ENCODE results near the gene XPC.

GRCh38 chr3:14147066-14147435 lies 31.4 kb downstream of the XPC start:
- TF ChIP-seq RFX5 (IDR thresholded peaks at IDR 0.05; ENCODE audit: low read length) (no peak), EP300 (IDR thresholded peaks at IDR 0.05; ENCODE audit: borderline replicate concordance in 1 of 2, low read depth in 1 of 2, low read length in 1 of 2) (no peak), FOXM1 (IDR thresholded peaks at IDR 0.05; ENCODE audit: low read depth) (no peak), CTCF (IDR thresholded peaks at IDR 0.05) (no peak), GABPA (IDR thresholded peaks at IDR 0.05; ENCODE audit: low read depth) (no peak), TAF1 (IDR thresholded peaks at IDR 0.05; ENCODE audit: borderline replicate concordance, low read depth, low read length) (no peak), JUND (IDR thresholded peaks at IDR 0.05) (no peak), POLR2AphosphoS5 (IDR thresholded peaks at IDR 0.05; ENCODE audit: low read depth, low read length) (no peak), EZH2phosphoT487 (IDR thresholded peaks at IDR 0.05; ENCODE audit: borderline replicate concordance, low read depth) (no peak), MAX (IDR thresholded peaks at IDR 0.05; ENCODE audit: low read depth) (no peak), USF2 (IDR thresholded peaks at IDR 0.05; ENCODE audit: borderline replicate concordance, low read depth, low read length) (no peak), SMC3 (IDR thresholded peaks at IDR 0.05; ENCODE audit: low read depth, low read length) (no peak), RCOR1 (IDR thresholded peaks at IDR 0.05; ENCODE audit: low read length) (no peak), NFIC (IDR thresholded peaks at IDR 0.05; ENCODE audit: borderline replicate concordance) (no peak)

All from SK-N-SH (cell line).